WTC11 (cell line): ENCODE data around the gene SBF2. TPM values are rescaled to one million over a fixed set of nuclear protein-coding genes. Genes with fewer than 3 reads are reported as not detected.

ENCODE experiments used
- ATAC-seq: fragments of 200-7000 bp; cut with Tn5 transposase; 2 replicates; pipeline ENCODE4 v1.10.0; 2021; ENCODE audit warnings: mild to moderate bottlenecking, moderate library complexity
- CTCF ChIA-PET: fragments of 300-600 bp; sonication (Branson Sonifier 250); formaldehyde crosslinking; loops from one replicate; lab custom pipeline; 2021; ENCODE audit warnings: antibody characterized with exemption; lab: Charles Lee
- POLR2A ChIA-PET: fragments of 350-600 bp; sonication (Branson Sonifier 250); formaldehyde crosslinking; loops from one replicate; lab custom pipeline; 2021; ENCODE audit warnings: antibody characterized with exemption; lab: Charles Lee
- DNase-seq: peaks from one replicate; pipeline ENCODE4 v3.0.0; 2021; ENCODE audit warnings: low spot score
- H3K27ac Mint-ChIP-seq: 2 replicates; pipeline ENCODE4 v1.8.0; 2021; ENCODE audit warnings: mixed read lengths
- H3K27me3 Mint-ChIP-seq: 2 replicates; pipeline ENCODE4 v1.8.0; 2021; ENCODE audit warnings: low read depth, mild to moderate bottlenecking, moderate library complexity, mixed read lengths
- H3K36me3 Mint-ChIP-seq: 2 replicates; pipeline ENCODE4 v1.8.0; 2021; ENCODE audit warnings: mixed read lengths
- H3K4me1 Mint-ChIP-seq: 2 replicates; pipeline ENCODE4 v1.8.0; 2022; ENCODE audit warnings: mixed read lengths
- H3K4me3 Mint-ChIP-seq: 2 replicates; pipeline ENCODE4 v1.8.0; 2021; ENCODE audit warnings: mild to moderate bottlenecking, moderate library complexity, mixed read lengths
- H3K9me3 Mint-ChIP-seq: 2 replicates; pipeline ENCODE4 v1.8.0; 2021; ENCODE audit warnings: mixed read lengths
- ATF1 ChIP-seq: sonication (generic); formaldehyde crosslinking; IDR thresholded peaks from 2 replicates; pipeline ENCODE4 v1.8.1; 2023; ENCODE audit warnings: mild to moderate bottlenecking, moderate library complexity, missing genetic modification reagents
- CBFB ChIP-seq: sonication (generic); formaldehyde crosslinking; IDR thresholded peaks from 2 replicates; pipeline ENCODE4 v1.8.1; 2022; ENCODE audit warnings: mild to moderate bottlenecking, low read depth, missing genetic modification reagents
- CDX4 ChIP-seq: fragments of 250-450 bp; sonication (Bioruptor Pico); IDR thresholded peaks from 2 replicates; pipeline ENCODE4 v1.9.0; 2021; ENCODE audit warnings: moderate library complexity, mild to moderate bottlenecking, inconsistent platforms, borderline replicate concordance
- CREB1 ChIP-seq: sonication (generic); formaldehyde crosslinking; IDR thresholded peaks from 2 replicates; pipeline ENCODE4 v1.8.0; 2023; ENCODE audit warnings: mild to moderate bottlenecking, missing genetic modification reagents
- GTF2I ChIP-seq: fragments of 250-450 bp; sonication (Bioruptor Pico); conservative IDR thresholded peaks from 2 replicates; pipeline ENCODE4 v1.4.0; 2021; ENCODE audit warnings: mild to moderate bottlenecking
- HMGXB4 ChIP-seq: sonication (generic); formaldehyde crosslinking; IDR thresholded peaks from 2 replicates; pipeline ENCODE4 v1.8.1; 2023; ENCODE audit warnings: mild to moderate bottlenecking, moderate library complexity, missing genetic modification reagents
- JUN ChIP-seq: sonication (generic); formaldehyde crosslinking; IDR thresholded peaks from 2 replicates; pipeline ENCODE4 v1.8.0; 2023; ENCODE audit warnings: mild to moderate bottlenecking, missing genetic modification reagents
- MYBL2 ChIP-seq: sonication (generic); formaldehyde crosslinking; IDR thresholded peaks from 2 replicates; pipeline ENCODE4 v1.8.1; 2023; ENCODE audit warnings: mild to moderate bottlenecking, moderate library complexity, missing genetic modification reagents
- NFATC4 ChIP-seq: fragments of 250-450 bp; sonication (Bioruptor Pico); IDR thresholded peaks from 2 replicates; pipeline ENCODE4 v1.9.0; 2021; ENCODE audit warnings: mild to moderate bottlenecking
- NR2C2 ChIP-seq: sonication (generic); formaldehyde crosslinking; IDR thresholded peaks from 2 replicates; pipeline ENCODE4 v1.8.0; 2022; ENCODE audit warnings: mild to moderate bottlenecking, missing genetic modification reagents
- NR3C1 ChIP-seq: sonication (generic); formaldehyde crosslinking; conservative IDR thresholded peaks from 2 replicates; pipeline ENCODE4 v1.8.1; 2023; ENCODE audit warnings: low read depth, mild to moderate bottlenecking, missing genetic modification reagents
- OVOL2 ChIP-seq: fragments of 250-450 bp; sonication (Bioruptor Pico); IDR thresholded peaks from 2 replicates; pipeline ENCODE4 v1.9.0; 2021; ENCODE audit warnings: mild to moderate bottlenecking, borderline replicate concordance
- PRRX2 ChIP-seq: fragments of 250-450 bp; sonication (Bioruptor Pico); IDR thresholded peaks from 2 replicates; pipeline ENCODE4 v1.8.0; 2021; ENCODE audit warnings: mild to moderate bottlenecking
- RELA ChIP-seq: sonication (generic); formaldehyde crosslinking; IDR thresholded peaks from 2 replicates; pipeline ENCODE4 v1.8.1; 2022; ENCODE audit warnings: missing genetic modification reagents, mild to moderate bottlenecking, borderline replicate concordance
- SMAD3 ChIP-seq: sonication (generic); formaldehyde crosslinking; IDR thresholded peaks from 2 replicates; pipeline ENCODE4 v1.8.0; 2022; ENCODE audit warnings: missing genetic modification reagents, mild to moderate bottlenecking, borderline replicate concordance
- SMAD4 ChIP-seq: sonication (generic); formaldehyde crosslinking; IDR thresholded peaks from 2 replicates; pipeline ENCODE4 v1.8.0; 2022; ENCODE audit warnings: mild to moderate bottlenecking, missing genetic modification reagents
- TP53 ChIP-seq: sonication (generic); formaldehyde crosslinking; IDR thresholded peaks from 2 replicates; pipeline ENCODE4 v1.8.1; 2023; ENCODE audit warnings: mild to moderate bottlenecking, missing genetic modification reagents
- USF1 ChIP-seq: sonication (generic); formaldehyde crosslinking; IDR thresholded peaks from 2 replicates; pipeline ENCODE4 v1.8.0; 2022; ENCODE audit warnings: mild to moderate bottlenecking, missing genetic modification reagents
- USF2 ChIP-seq: sonication (generic); formaldehyde crosslinking; IDR thresholded peaks from 2 replicates; pipeline ENCODE4 v1.8.1; 2023; ENCODE audit warnings: mild to moderate bottlenecking, missing genetic modification reagents, moderate library complexity
- ZBTB43 ChIP-seq: sonication (generic); formaldehyde crosslinking; IDR thresholded peaks from 2 replicates; pipeline ENCODE4 v1.8.1; 2023; ENCODE audit warnings: mild to moderate bottlenecking, missing genetic modification reagents
- ZNF138 ChIP-seq: sonication (generic); formaldehyde crosslinking; conservative IDR thresholded peaks from 2 replicates; pipeline ENCODE4 v1.8.1; 2022; ENCODE audit warnings: mild to moderate bottlenecking, moderate library complexity, missing genetic modification reagents
- ZNF425 ChIP-seq: fragments of 250-450 bp; sonication (Bioruptor Pico); conservative IDR thresholded peaks from 2 replicates; pipeline ENCODE4 v1.9.0; 2021; ENCODE audit warnings: mild to moderate bottlenecking
- ZSCAN18 ChIP-seq: fragments of 250-450 bp; sonication (Bioruptor Pico); IDR thresholded peaks from 2 replicates; pipeline ENCODE4 v2.1.2; 2022; ENCODE audit warnings: mild to moderate bottlenecking, moderate library complexity
- total RNA-seq: library from RNA; stranded (reverse); gene quantifications from 3 replicates; pipeline ENCODE4 v1.2.3, GENCODE V29; 2021

The SBF2 gene
- total RNA-seq, 1 experiment from 2014 or later, result 47.6 TPM

- TF ChIP-seq MYBL2 (CRISPR knock-in tag) (no peak), NFATC4 (CRISPR knock-in tag) (no peak), HMGXB4 (CRISPR knock-in tag) (no peak), CBFB (CRISPR knock-in tag) (no peak)
- TF ChIP-seq, all 79 proteins: peak for 0
These were observed 454.5 kb downstream of the SBF2 start (continued) for GRCh38 chr11:9839550-9839949.

GRCh38 chr11:9838961-9839360, 455.1 kb downstream of the SBF2 start:
- H3K4me3 Mint-ChIP-seq, result no peak overlapping the region
- peak overlapping the region; percentile 79 for H3K27ac Mint-ChIP-seq
- no peak for TF ChIP-seq NR3C1 (CRISPR knock-in tag)
- no peak for TF ChIP-seq SMAD3
- no peak for TF ChIP-seq PRRX2 (CRISPR knock-in tag)
- no peak for TF ChIP-seq NR2C2
- TF ChIP-seq ZNF425 (CRISPR knock-in tag), result no peak
- TF ChIP-seq OVOL2, result no peak
- no peak for TF ChIP-seq JUN
- no peak for TF ChIP-seq ATF1 (CRISPR knock-in tag)
- no peak for TF ChIP-seq SMAD4 (CRISPR knock-in tag)
- no peak for TF ChIP-seq ZNF138
- no peak for TF ChIP-seq TP53 (CRISPR knock-in tag)
- TF ChIP-seq USF1 (CRISPR knock-in tag), result no peak
- TF ChIP-seq, all 79 proteins: peak for 0
- peak; percentile 66 for ATAC-seq
- CTCF ChIA-PET, result interaction anchor here (0.6 kb wide), 1 partner anchor 136 kb away, joined by 3 read pairs; no protein-coding TSS in a partner anchor
- peaks cover 18% of the 10 kb centered on the region for H3K4me1 Mint-ChIP-seq
- H3K36me3 Mint-ChIP-seq, result peaks cover 5% of the 10 kb centered on the region; the same call in 1 of the 2 replicates
- H3K27me3 Mint-ChIP-seq, result no peaks in the 10 kb centered on the region
- POLR2A ChIA-PET, result no interaction called here
- DNase-seq, result no peak
- no peaks in the 10 kb centered on the region for H3K9me3 Mint-ChIP-seq

- DNase-seq, result no peak
- Mint-ChIP-seq H3K4me1 (peaks cover 18% of the 10 kb centered on the region), H3K9me3 (no peaks in the 10 kb centered on the region), H3K36me3 (peaks cover 5% of the 10 kb centered on the region; the same call in 1 of the 2 replicates), H3K27ac (no peak overlapping the region), H3K4me3 (no peak overlapping the region), H3K27me3 (no peaks in the 10 kb centered on the region)
- no peak for TF ChIP-seq GTF2I
- no peak for TF ChIP-seq PRRX2 (CRISPR knock-in tag)
- ChIA-PET CTCF (no interaction called here), POLR2A (no interaction called here)
- ATAC-seq, result no peak
These were observed 455.8 kb downstream of the SBF2 start for GRCh38 chr11:9838229-9838628.

GRCh38 chr11:9834291-9834690, 459.7 kb downstream of the SBF2 start:
- DNase-seq (no peak), ATAC-seq (no peak)
- CTCF ChIA-PET, result no interaction called here
- Mint-ChIP-seq H3K9me3 (no peaks in the 10 kb centered on the region), H3K4me3 (no peak overlapping the region), H3K36me3 (peaks cover 1% of the 10 kb centered on the region; the same call in 1 of the 2 replicates), H3K27me3 (no peaks in the 10 kb centered on the region), H3K4me1 (peaks cover 17% of the 10 kb centered on the region), H3K27ac (no peak overlapping the region; the same call in 1 of the 2 replicates)
- POLR2A ChIA-PET, result no interaction called here
- TF ChIP-seq USF2 (CRISPR knock-in tag), result no peak
- no peak for TF ChIP-seq CDX4
- no peak for TF ChIP-seq CREB1 (CRISPR knock-in tag)
- TF ChIP-seq ZBTB43, result no peak
- no peak for TF ChIP-seq NR2C2
- no peak for TF ChIP-seq RELA
- TF ChIP-seq ZSCAN18 (CRISPR knock-in tag), result no peak
